ENCODE measurements around the gene UBE3C.
"Not testable (repeated sequence)": the region's sequence is repeated elsewhere in the genome, so short reads cannot be mapped to it uniquely, and the experiment has no call there.

DNA sequence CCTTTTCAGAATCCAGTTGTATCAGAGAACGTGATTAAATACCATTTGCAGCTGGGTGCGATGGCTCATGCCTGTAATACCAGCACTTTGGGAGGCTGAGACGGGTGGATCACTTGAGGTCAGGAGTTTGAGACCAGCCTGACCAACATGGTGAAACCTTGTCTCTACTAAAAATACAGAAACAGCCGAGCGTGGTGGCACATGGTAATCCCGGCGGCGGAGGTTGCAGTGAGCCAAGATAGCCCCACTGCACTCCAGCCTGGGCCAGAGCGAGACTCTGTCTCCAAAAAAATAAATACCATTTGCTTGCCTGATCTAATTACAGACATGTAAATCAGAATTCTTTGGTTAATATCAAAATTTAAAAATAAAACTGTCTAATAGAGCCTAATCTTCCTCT, 20.8 kb downstream of the UBE3C start:
- TF ChIP-seq, protein P1, sequence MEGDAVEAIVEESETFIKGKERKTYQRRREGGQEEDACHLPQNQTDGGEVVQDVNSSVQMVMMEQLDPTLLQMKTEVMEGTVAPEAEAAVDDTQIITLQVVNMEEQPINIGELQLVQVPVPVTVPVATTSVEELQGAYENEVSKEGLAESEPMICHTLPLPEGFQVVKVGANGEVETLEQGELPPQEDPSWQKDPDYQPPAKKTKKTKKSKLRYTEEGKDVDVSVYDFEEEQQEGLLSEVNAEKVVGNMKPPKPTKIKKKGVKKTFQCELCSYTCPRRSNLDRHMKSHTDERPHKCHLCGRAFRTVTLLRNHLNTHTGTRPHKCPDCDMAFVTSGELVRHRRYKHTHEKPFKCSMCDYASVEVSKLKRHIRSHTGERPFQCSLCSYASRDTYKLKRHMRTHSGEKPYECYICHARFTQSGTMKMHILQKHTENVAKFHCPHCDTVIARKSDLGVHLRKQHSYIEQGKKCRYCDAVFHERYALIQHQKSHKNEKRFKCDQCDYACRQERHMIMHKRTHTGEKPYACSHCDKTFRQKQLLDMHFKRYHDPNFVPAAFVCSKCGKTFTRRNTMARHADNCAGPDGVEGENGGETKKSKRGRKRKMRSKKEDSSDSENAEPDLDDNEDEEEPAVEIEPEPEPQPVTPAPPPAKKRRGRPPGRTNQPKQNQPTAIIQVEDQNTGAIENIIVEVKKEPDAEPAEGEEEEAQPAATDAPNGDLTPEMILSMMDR (IDR thresholded peaks at IDR 0.05): not testable (repeated sequence)
- TF ChIP-seq POLR2A (IDR thresholded peaks at IDR 0.05): not testable (repeated sequence)
